ENCODE results near the gene CDH18.

The CDH18 gene

DNA sequence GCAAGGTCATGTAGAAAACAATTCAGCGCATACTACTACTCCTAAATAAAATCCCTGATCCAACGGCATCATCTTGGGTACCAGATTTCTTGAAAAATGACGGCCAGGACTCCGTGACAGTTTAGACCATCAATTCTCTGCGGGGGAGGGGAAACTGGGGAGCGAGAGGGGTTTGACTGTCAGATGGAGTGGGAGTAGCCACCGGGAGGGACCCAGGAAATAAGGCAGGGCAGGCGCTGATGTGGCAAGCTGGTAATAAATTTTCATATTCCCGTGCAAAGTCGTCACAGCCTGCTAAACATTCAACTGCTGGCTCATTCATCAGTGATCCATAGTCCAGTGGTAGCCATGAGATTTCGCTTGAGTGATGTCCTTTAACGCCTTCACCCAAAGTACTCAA lies 457 bp upstream of the CDH18 start:
- Mint-ChIP-seq H3K27ac (no peak overlapping the region), H3K4me3 (peak overlapping the region; percentile 67 to 80 (median 68)), H3K9me3 (no peaks in the 10 kb centered on the region), H3K36me3 (ENCODE audit: low read depth) (no peaks in the 10 kb centered on the region), H3K4me1 (no peaks in the 10 kb centered on the region), H3K27me3 (ENCODE audit: low read depth) (peaks cover 33% of the 10 kb centered on the region)
- TF ChIP-seq, protein P1, sequence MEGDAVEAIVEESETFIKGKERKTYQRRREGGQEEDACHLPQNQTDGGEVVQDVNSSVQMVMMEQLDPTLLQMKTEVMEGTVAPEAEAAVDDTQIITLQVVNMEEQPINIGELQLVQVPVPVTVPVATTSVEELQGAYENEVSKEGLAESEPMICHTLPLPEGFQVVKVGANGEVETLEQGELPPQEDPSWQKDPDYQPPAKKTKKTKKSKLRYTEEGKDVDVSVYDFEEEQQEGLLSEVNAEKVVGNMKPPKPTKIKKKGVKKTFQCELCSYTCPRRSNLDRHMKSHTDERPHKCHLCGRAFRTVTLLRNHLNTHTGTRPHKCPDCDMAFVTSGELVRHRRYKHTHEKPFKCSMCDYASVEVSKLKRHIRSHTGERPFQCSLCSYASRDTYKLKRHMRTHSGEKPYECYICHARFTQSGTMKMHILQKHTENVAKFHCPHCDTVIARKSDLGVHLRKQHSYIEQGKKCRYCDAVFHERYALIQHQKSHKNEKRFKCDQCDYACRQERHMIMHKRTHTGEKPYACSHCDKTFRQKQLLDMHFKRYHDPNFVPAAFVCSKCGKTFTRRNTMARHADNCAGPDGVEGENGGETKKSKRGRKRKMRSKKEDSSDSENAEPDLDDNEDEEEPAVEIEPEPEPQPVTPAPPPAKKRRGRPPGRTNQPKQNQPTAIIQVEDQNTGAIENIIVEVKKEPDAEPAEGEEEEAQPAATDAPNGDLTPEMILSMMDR (IDR thresholded peaks at IDR 0.05; ENCODE audit: unreplicated experiment in 3 of 3): no peak

DNA sequence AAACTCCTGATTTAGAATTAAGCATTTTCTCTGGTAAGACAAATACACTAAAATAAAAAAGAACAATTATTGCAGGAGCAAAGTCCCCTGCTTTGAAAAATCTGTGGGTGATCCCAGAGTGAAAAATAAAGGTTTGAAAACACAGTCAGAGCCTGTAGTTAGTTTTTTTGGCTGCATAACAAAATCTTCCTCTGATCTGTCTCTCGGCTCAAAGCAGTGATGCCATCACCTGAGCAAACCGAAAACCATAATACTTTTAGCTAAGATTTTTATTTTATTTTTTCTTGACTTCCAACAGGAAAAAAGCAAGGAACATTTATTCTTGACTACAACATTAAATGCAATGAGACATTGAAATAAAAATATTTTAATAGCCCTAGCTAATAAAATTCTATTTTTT lies 1.2 kb downstream of the CDH18 start:
- Mint-ChIP-seq H3K9me3 (no peaks in the 10 kb centered on the region), H3K4me1 (no peaks in the 10 kb centered on the region), H3K27ac (no peak overlapping the region), H3K4me3 (no peak overlapping the region), H3K27me3 (ENCODE audit: low read depth) (peaks cover 33% of the 10 kb centered on the region), H3K36me3 (ENCODE audit: low read depth) (no peaks in the 10 kb centered on the region)
- TF ChIP-seq, protein P1 (IDR thresholded peaks at IDR 0.05; ENCODE audit: unreplicated experiment in 3 of 3): no peak

DNA sequence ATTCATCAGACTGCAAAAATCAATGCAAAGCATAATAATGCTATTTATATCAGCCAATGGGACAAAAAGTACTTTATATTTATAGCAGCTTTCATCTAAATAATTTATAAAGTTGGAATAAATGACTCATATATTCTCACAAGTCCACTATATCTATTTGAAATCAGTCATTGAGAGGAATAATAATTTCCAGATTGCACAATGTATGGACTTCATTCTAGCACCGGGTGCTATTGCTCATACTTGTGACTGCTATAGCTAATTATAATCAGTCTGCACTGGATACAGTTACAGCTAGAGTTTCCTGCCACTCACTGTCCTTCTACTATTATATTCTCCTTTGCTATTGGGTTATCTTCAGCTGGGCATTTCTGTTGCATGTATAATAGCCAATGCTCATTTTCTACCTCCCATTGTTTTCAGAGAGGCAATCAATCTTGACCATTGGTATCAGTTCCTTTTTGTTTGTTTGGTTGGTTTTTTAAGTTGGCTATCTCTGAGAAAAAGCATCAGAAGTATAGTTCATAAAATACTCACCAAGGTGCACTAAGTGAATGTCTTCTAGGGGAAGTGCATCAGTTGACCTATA lies 1.9 kb downstream of the CDH18 start:
- H3K4me1 Mint-ChIP-seq: no peaks in the 10 kb centered on the region
- no peak overlapping the region for H3K4me3 Mint-ChIP-seq
- no peaks in the 10 kb centered on the region for H3K9me3 Mint-ChIP-seq
- H3K27me3 Mint-ChIP-seq (ENCODE audit: low read depth): peaks cover 33% of the 10 kb centered on the region
- no peaks in the 10 kb centered on the region for H3K36me3 Mint-ChIP-seq (ENCODE audit: low read depth)
- H3K27ac Mint-ChIP-seq: no peak overlapping the region
- TF ChIP-seq, protein P1 (IDR thresholded peaks at IDR 0.05; ENCODE audit: unreplicated experiment in 3 of 3): no peak

DNA sequence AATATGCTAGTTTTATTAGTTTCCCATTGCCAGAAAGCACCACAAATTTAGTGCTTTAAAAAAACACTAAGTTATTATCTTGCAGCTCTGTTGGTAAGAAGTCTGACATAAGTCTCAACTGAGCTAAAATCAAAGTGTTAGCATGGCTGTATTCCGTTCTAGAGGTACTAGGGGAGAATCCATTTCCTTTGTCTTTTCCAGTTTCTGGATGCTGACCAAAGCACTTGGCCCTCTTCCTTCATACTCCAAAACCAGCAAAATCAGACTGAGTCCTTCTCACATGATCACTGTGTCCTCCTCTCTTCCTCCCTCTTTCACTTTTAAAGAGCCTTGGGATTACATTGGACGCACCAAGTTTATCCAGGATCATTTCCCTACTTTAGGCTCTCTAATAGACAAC lies 9.5 kb downstream of the CDH18 start:
- Mint-ChIP-seq H3K9me3 (no peaks in the 10 kb centered on the region), H3K4me3 (no peak overlapping the region), H3K4me1 (no peaks in the 10 kb centered on the region), H3K27ac (no peak overlapping the region), H3K27me3 (ENCODE audit: low read depth) (peaks cover 3% of the 10 kb centered on the region), H3K36me3 (ENCODE audit: low read depth) (no peaks in the 10 kb centered on the region)
- TF ChIP-seq, protein P1 (IDR thresholded peaks at IDR 0.05; ENCODE audit: unreplicated experiment in 3 of 3): no peak

DNA sequence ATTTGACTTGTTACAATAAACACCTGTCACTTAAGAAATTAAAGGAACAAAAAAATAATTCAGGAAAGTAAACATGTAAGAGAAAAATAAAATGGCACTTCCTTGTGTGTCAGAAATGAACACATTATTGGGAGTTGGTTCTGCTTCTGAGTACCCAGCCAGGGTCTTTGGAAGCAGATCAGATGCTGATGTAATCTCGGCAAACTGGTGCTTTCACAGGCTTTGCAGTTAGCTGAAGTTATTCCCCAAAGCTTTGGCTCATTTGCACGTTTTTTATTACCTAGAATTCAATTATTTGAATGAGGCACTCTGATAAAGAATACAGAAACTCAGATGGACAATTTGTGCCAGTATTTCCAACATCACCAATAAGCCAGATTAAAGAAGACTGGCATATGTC lies 10.9 kb downstream of the CDH18 start:
- Mint-ChIP-seq H3K36me3 (ENCODE audit: low read depth) (no peaks in the 10 kb centered on the region), H3K27ac (no peak overlapping the region), H3K9me3 (no peaks in the 10 kb centered on the region), H3K27me3 (ENCODE audit: low read depth) (peaks cover 3% of the 10 kb centered on the region), H3K4me1 (no peaks in the 10 kb centered on the region), H3K4me3 (no peak overlapping the region)
- TF ChIP-seq, protein P1 (IDR thresholded peaks at IDR 0.05; ENCODE audit: unreplicated experiment in 3 of 3): no peak

DNA sequence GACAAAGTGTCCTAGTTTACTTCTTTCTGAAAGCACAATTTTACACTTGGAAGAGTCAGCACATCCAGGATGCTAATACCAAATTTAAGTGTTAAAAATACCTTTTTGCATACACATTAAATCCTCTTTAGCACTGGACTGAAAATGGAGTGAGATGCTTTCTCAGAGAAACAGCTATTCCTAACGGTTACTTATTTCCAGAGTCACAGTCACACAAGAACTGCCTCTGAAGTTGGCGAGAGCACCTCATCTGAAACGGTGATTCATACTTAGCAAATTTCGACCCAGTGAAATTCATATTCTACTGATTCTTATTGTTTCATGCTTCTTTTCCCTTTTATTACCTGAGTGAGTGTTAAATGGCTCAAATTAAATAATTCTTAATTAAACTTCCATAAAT lies 12.2 kb downstream of the CDH18 start:
- H3K4me1 Mint-ChIP-seq: no peaks in the 10 kb centered on the region

More for the DNA sequence above, 12.2 kb downstream of the CDH18 start:
- no peak overlapping the region for H3K4me3 Mint-ChIP-seq
- TF ChIP-seq, protein P1 (IDR thresholded peaks at IDR 0.05; ENCODE audit: unreplicated experiment in 3 of 3): no peak
- H3K36me3 Mint-ChIP-seq (ENCODE audit: low read depth): no peaks in the 10 kb centered on the region
- H3K27ac Mint-ChIP-seq: no peak overlapping the region
- peaks cover 3% of the 10 kb centered on the region for H3K27me3 Mint-ChIP-seq (ENCODE audit: low read depth)
- no peaks in the 10 kb centered on the region for H3K9me3 Mint-ChIP-seq

Measured in nephron (organoid).